Trophoblast cell (in vitro differentiated cells and primary cell): ENCODE data around the gene TSKU.

Source experiments
- DNase-seq, 2 donors: peaks; one replicate each; pipeline ENCODE4 v3.0.0-alpha.2; 2016
- H2AFZ ChIP-seq: 2 replicates; pipeline ENCODE4 v1.6.1; 2013; ENCODE audit warnings: low read length, moderate library complexity, mild to moderate bottlenecking; ENCODE audit not compliant: insufficient read depth, poor library complexity
- H2AK5ac ChIP-seq: 2 replicates; pipeline ENCODE4 v1.6.1; 2013; ENCODE audit warnings: mild to moderate bottlenecking, low read length
- H2BK120ac ChIP-seq: 2 replicates; pipeline ENCODE4 v1.6.1; 2013; ENCODE audit warnings: low read length, mild to moderate bottlenecking, moderate library complexity; ENCODE audit not compliant: insufficient read depth, poor library complexity
- H2BK12ac ChIP-seq: 2 replicates; pipeline ENCODE4 v1.6.1; 2013; ENCODE audit warnings: mild to moderate bottlenecking, low read length, moderate library complexity
- H2BK5ac ChIP-seq: 2 replicates; pipeline ENCODE4 v1.6.1; 2013; ENCODE audit warnings: low read length, low read depth, moderate library complexity, mild to moderate bottlenecking; ENCODE audit not compliant: poor library complexity
- H3K14ac ChIP-seq: 2 replicates; pipeline ENCODE4 v1.6.1; 2013; ENCODE audit warnings: mild to moderate bottlenecking, low read length
- H3K18ac ChIP-seq: 2 replicates; pipeline ENCODE4 v1.6.1; 2013; ENCODE audit warnings: mild to moderate bottlenecking, low read length
- H3K23ac ChIP-seq: 2 replicates; pipeline ENCODE4 v1.6.1; 2013; ENCODE audit warnings: low read length
- H3K27ac ChIP-seq: 2 replicates; pipeline ENCODE4 v1.5.1; 2013; ENCODE audit warnings: low read depth, mild to moderate bottlenecking, inconsistent platforms, low read length, moderate library complexity
- H3K27me3 ChIP-seq: 2 replicates; pipeline ENCODE4 v1.6.1; 2013; ENCODE audit warnings: inconsistent platforms, mild to moderate bottlenecking, low read length, moderate library complexity; ENCODE audit not compliant: insufficient read depth
- H3K36me3 ChIP-seq, 2 experiments: 1 replicate in 1 of 2; 2 replicates in 1 of 2; pipeline ENCODE4 v1.6.1; 2013; ENCODE audit warnings: low read length in 2 of 2, mild to moderate bottlenecking in 2 of 2, moderate library complexity in 1 of 2; ENCODE audit not compliant: insufficient read depth in 2 of 2, control insufficient read depth in 1 of 2
- H3K4ac ChIP-seq: 2 replicates; pipeline ENCODE4 v1.6.1; 2013; ENCODE audit warnings: low read depth, mild to moderate bottlenecking, low read length, moderate library complexity
- H3K4me1 ChIP-seq, 2 experiments: 1 replicate in 1 of 2; 2 replicates in 1 of 2; pipeline ENCODE4 v1.6.1; 2013; ENCODE audit warnings: low read length in 2 of 2, mild to moderate bottlenecking in 2 of 2, moderate library complexity in 1 of 2; ENCODE audit not compliant: insufficient read depth in 2 of 2, control insufficient read depth in 1 of 2
- H3K4me2 ChIP-seq: 2 replicates; pipeline ENCODE4 v1.6.1; 2013; ENCODE audit warnings: inconsistent platforms, mild to moderate bottlenecking, low read length, moderate library complexity
- H3K4me3 ChIP-seq: 2 replicates; pipeline ENCODE4 v1.5.1; 2013; ENCODE audit warnings: mild to moderate bottlenecking, low read depth, low read length, inconsistent platforms
- H3K79me1 ChIP-seq: one replicate; pipeline ENCODE4 v1.6.1; 2013; ENCODE audit warnings: low read length
- H3K79me2 ChIP-seq: 2 replicates; pipeline ENCODE4 v1.6.1; 2013; ENCODE audit warnings: low read length, mild to moderate bottlenecking; ENCODE audit not compliant: control insufficient read depth, insufficient read depth, poor library complexity
- H3K9ac ChIP-seq: 2 replicates; pipeline ENCODE4 v1.6.1; 2013; ENCODE audit warnings: mild to moderate bottlenecking, low read length
- H3K9me3 ChIP-seq: 2 replicates; pipeline ENCODE4 v1.6.1; 2013; ENCODE audit warnings: low read depth, mild to moderate bottlenecking, control low read depth, inconsistent platforms, low read length; ENCODE audit not compliant: insufficient read depth
- H4K12ac ChIP-seq: 2 replicates; pipeline ENCODE4 v1.6.1; 2013; ENCODE audit warnings: low read depth, mild to moderate bottlenecking, low read length, moderate library complexity
- H4K8ac ChIP-seq: 2 replicates; pipeline ENCODE4 v1.6.1; 2013; ENCODE audit warnings: low read depth, mild to moderate bottlenecking, low read length, moderate library complexity
- H4K91ac ChIP-seq: one replicate; pipeline ENCODE4 v1.6.1; 2013; ENCODE audit warnings: low read depth, mild to moderate bottlenecking, low read length, moderate library complexity
- WGBS: extraction: QIAGEN DNeasy Blood & Tissue Kit; methylation state at CpG from one replicate; pipeline ENCODE4 v1.1.7; 2013; ENCODE audit warnings: missing lambda C conversion rate; ENCODE audit not compliant: insufficient read length, insufficient coverage; ENCODE audit errors: extremely low coverage; 5-methylcytosine and 5-hydroxymethylcytosine counted together

The TSKU gene

DNA sequence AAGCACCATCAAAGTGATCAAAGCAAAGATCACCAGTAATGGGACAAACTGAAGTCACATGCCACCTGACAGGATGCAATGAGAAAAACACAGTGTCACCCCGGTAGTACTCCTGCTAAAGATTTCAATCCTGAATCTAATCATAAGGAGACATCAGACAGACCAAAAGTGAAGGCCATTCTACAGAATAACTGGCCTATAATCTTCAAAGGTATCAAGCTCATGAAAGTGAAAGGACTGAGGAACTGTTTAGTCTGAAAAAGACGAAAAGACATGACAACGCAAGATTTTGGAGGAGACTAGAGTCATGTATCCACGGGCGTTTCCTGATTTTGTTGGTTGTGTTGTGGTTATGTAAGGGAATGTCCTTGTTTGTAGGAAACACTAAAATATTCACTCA lies 42.4 kb upstream of the TSKU start:
- H3K36me3 ChIP-seq, result no peaks in the 10 kb centered on the region
- H3K4ac ChIP-seq, result no peak overlapping the region
- H3K4me1 ChIP-seq, result peaks cover 4 to 9% of the 10 kb centered on the region in 2 experiments
- WGBS, result no CpG with 5 or more reads among the region's 5 CpGs
- no peak overlapping the region for H4K91ac ChIP-seq
- no peak overlapping the region for H3K4me2 ChIP-seq
- H3K27me3 ChIP-seq, result no peaks in the 10 kb centered on the region
- H2AK5ac ChIP-seq, result no peak overlapping the region
- no peak overlapping the region for H2BK5ac ChIP-seq
- no peak overlapping the region for H3K23ac ChIP-seq
- no peak overlapping the region for H3K27ac ChIP-seq
- H2BK12ac ChIP-seq, result no peak overlapping the region
- H3K9ac ChIP-seq, result no peak overlapping the region
- no peak overlapping the region for H3K18ac ChIP-seq
- H3K4me3 ChIP-seq, result no peak overlapping the region
- no peaks in the 10 kb centered on the region for H3K79me2 ChIP-seq
- H4K8ac ChIP-seq, result no peak overlapping the region
- no peak overlapping the region for H3K14ac ChIP-seq
- no peak overlapping the region for H4K12ac ChIP-seq
- H2AFZ ChIP-seq, result no peak overlapping the region
- no peak for DNase-seq
- H3K79me1 ChIP-seq, result no peaks in the 10 kb centered on the region
- H2BK120ac ChIP-seq, result no peak overlapping the region
- H3K9me3 ChIP-seq, result no peaks in the 10 kb centered on the region

DNA sequence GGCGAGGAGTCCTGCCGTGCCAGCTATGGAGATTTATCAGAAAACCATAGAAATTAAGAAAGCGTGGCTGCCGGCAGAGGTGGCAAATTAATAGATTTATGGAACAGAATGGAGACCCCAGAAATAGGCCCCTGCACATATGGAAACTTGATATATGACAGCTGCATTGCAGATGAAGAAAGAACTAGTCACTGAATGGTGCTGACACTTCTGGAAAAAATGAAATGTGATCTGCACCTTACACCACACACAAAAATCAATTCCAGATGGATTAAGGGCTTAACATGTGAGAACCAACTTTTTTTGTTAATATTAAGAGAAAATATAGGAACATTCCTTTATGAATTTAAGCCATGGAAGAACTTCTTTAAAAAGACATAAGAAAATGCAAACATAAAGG lies 40.3 kb upstream of the TSKU start:
- H3K27me3 ChIP-seq, result no peaks in the 10 kb centered on the region
- H3K4ac ChIP-seq, result no peak overlapping the region
- H4K12ac ChIP-seq, result no peak overlapping the region
- H2BK12ac ChIP-seq, result no peak overlapping the region
- H3K79me1 ChIP-seq, result no peaks in the 10 kb centered on the region
- no peak overlapping the region for H2AFZ ChIP-seq
- no peak overlapping the region for H3K23ac ChIP-seq
- no peak overlapping the region for H2BK5ac ChIP-seq
- no peaks in the 10 kb centered on the region for H3K36me3 ChIP-seq
- H2AK5ac ChIP-seq, result no peak overlapping the region
- H3K79me2 ChIP-seq, result no peaks in the 10 kb centered on the region
- H4K91ac ChIP-seq, result no peak overlapping the region
- no peaks in the 10 kb centered on the region for H3K4me1 ChIP-seq
- DNase-seq, result no peak
- H3K27ac ChIP-seq, result no peak overlapping the region
- no peak overlapping the region for H3K14ac ChIP-seq
- no CpG with 5 or more reads among the region's 4 CpGs for WGBS
- no peaks in the 10 kb centered on the region for H3K9me3 ChIP-seq
- H3K4me3 ChIP-seq, result no peak overlapping the region
- H2BK120ac ChIP-seq, result no peak overlapping the region
- no peak overlapping the region for H3K18ac ChIP-seq
- no peak overlapping the region for H4K8ac ChIP-seq
- no peak overlapping the region for H3K4me2 ChIP-seq
- H3K9ac ChIP-seq, result no peak overlapping the region

DNA sequence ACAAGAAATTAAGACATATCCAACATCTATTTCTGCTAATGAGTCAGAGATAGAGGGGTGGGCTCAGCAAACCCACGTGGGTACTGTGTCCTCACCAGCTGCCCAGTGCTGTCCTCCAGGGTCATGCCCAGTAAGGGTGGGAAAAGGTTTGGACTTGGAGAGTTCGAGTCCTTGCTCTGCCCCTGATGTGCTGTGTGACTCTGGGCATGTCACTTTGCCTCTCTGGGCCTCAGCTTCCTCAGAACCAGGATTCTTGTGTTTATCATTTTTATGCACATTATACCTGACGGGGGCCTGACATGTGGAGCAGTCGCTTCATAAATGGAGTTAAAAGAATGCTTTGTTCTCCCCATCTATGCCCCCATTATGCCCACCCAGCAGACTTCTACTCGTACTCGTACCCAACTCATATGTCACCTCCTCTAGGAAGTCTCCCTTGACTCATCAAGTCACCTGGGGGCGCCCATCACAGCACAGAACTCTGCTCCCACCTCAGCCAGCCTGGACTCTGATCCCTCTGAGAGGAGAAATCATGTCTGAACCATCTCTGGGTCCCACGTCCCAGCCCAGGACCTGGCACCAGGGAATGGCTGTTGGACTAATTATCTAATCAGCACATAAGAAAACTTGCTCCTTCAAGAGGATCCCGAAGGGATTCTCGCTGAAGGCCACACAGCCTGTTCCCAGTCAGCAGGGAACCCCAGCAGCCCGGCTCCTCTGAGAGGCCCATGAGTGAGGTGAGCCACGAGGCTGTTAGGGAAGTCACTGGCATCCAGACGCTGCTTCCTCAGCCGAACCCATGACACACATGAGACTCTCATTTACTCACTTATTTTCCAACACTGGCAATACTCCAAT lies 38.7 kb upstream of the TSKU start:
- no peaks in the 10 kb centered on the region for H3K27me3 ChIP-seq
- H2AFZ ChIP-seq, result no peak overlapping the region
- H2AK5ac ChIP-seq, result no peak overlapping the region
- no peak overlapping the region for H3K4me2 ChIP-seq
- no peak overlapping the region for H4K91ac ChIP-seq
- H3K4ac ChIP-seq, result no peak overlapping the region
- no peak overlapping the region for H2BK5ac ChIP-seq
- WGBS, result no CpG with 5 or more reads among the region's 14 CpGs
- no peak overlapping the region for H3K4me3 ChIP-seq
- DNase-seq, result peak in 1 of 2 donors; percentile 25
- no peaks in the 10 kb centered on the region for H3K79me2 ChIP-seq
- no peak overlapping the region for H3K14ac ChIP-seq
- no peak overlapping the region for H3K27ac ChIP-seq
- no peaks in the 10 kb centered on the region for H3K79me1 ChIP-seq
- no peaks in the 10 kb centered on the region for H3K4me1 ChIP-seq
- H4K8ac ChIP-seq, result no peak overlapping the region
- H3K36me3 ChIP-seq, result no peaks in the 10 kb centered on the region
- H3K9ac ChIP-seq, result no peak overlapping the region
- no peak overlapping the region for H4K12ac ChIP-seq
- no peak overlapping the region for H3K18ac ChIP-seq
- no peak overlapping the region for H2BK120ac ChIP-seq
- no peak overlapping the region for H3K23ac ChIP-seq
- no peak overlapping the region for H2BK12ac ChIP-seq
- no peaks in the 10 kb centered on the region for H3K9me3 ChIP-seq

DNA sequence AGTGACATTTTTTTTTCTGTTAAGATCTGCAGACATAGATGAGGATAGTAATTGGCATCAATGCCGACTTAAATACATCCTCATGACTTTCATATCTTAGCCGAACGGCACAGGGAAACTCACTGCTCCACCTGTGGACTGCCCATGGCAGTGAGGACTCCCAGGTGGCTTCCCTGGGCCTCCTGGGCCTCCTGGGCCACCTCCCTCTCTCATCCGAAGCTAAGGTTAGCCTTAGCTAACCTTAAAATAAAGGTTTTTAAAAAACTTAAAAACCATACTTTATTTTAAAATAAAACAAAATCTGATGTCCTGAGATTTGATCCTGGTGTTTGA lies 38.1 kb upstream of the TSKU start:
- no peak overlapping the region for H3K4me3 ChIP-seq
- H3K27me3 ChIP-seq, result no peaks in the 10 kb centered on the region
- WGBS, result no CpG with 5 or more reads among the region's 4 CpGs
- no peak overlapping the region for H4K12ac ChIP-seq
- no peak overlapping the region for H3K14ac ChIP-seq
- H4K8ac ChIP-seq, result no peak overlapping the region
- no peak overlapping the region for H2BK5ac ChIP-seq
- H3K9me3 ChIP-seq, result no peaks in the 10 kb centered on the region
- no peak overlapping the region for H3K9ac ChIP-seq
- no peak overlapping the region for H3K4me2 ChIP-seq
- no peak overlapping the region for H2AFZ ChIP-seq
- no peak overlapping the region for H3K23ac ChIP-seq
- no peak overlapping the region for H4K91ac ChIP-seq
- no peaks in the 10 kb centered on the region for H3K36me3 ChIP-seq
- H2BK120ac ChIP-seq, result no peak overlapping the region
- H2BK12ac ChIP-seq, result no peak overlapping the region
- no peaks in the 10 kb centered on the region for H3K4me1 ChIP-seq
- DNase-seq, result no peak
- no peak overlapping the region for H2AK5ac ChIP-seq
- H3K79me1 ChIP-seq, result no peaks in the 10 kb centered on the region
- no peak overlapping the region for H3K27ac ChIP-seq
- no peak overlapping the region for H3K18ac ChIP-seq
- no peaks in the 10 kb centered on the region for H3K79me2 ChIP-seq
- no peak overlapping the region for H3K4ac ChIP-seq
